ENCODE data around the gene DSG1.
"Not testable (repeated sequence)": the region's sequence is repeated elsewhere in the genome, so short reads cannot be mapped to it uniquely, and the experiment has no call there.

The DSG1 gene

DNA sequence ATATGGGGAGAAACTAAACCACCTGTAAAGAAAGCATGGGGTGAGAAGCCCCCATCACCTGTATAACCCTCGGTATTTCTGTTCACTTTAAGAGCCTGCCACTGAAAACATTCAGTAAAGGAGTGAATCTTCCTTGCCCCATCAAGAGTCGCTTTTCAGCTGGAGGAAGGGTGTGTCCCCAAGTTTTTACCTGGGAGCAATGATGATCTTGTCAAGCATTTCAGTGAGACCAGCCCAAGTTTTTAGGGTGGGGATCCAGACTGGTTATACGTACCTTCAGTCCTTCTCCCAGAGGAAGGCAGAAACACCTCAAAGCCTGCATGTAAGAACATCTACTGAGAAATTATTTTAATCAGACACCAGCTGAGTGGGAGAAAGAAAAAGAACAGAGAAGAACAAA is at the start of gene DSG1:
Gene DSG1 (plus strand): TSS at position 301 of the 400 bp plus-strand sequence. CDS start 141 bp downstream, outside the sequence.
- no peak for DNase-seq

DNA sequence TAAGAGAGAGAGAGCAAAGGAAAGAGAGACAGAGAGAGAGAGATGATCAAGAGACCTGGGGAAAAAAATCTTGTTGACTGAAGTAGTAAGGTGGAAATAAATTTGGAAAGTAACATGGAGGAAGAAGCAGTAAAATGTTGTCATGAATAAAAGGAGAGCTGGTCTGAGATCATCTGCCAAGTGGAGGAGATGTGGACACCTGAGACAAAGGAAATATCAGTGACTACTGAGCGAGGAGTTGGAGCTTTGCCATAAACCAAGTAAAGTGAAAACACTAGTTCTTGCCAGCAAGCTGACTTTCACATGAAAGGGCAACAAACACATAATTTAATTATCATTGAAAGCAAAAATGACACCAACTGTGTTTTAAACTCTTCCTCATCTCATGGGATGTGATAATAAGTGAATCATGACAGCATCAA is 49.0 kb upstream of the DSG1 start:
- no peak for DNase-seq

DNA sequence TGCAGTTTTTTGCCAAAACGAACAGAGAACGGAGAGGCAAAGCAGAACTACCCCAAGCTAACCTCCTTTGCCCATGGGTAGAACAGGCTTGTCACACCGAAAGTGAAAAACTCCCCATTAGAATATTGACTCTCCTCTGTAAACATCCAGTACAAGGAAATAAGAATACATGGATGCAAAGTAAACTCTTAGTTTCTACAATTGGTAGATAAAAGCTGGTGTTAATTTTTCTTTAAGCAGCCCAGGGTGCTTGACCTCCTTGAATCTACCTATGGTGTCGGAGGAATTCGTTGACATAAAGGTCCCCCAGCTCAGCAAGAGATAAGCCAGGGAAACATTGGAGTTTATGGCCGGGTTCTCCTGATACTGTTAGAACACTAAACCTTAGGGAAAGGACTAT is 48.4 kb upstream of the DSG1 start:
- no peak for DNase-seq

DNA sequence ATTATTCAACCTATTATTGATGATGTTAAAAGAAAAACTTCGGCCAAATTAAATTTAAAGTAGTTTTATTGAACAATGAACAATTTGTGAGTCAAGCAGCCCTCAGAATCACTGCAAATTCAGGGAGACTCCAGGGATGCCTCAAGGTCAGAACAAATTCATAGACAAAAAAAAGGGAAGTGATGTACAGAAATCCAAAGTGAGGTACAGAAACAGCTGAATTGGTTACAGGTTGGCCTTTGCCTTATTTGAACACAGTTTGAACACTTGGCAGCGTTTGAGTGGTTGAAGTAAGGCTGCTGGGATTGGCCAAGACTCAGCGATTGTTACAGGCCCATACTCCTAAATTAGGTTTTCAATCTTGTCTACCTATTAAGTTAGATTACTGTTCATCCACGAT is 47.4 kb upstream of the DSG1 start:
- no peak for DNase-seq

- DNase-seq = no peak
These were observed 44.0 kb upstream of the DSG1 start for GRCh38 chr18:31273812-31274527.

DNA sequence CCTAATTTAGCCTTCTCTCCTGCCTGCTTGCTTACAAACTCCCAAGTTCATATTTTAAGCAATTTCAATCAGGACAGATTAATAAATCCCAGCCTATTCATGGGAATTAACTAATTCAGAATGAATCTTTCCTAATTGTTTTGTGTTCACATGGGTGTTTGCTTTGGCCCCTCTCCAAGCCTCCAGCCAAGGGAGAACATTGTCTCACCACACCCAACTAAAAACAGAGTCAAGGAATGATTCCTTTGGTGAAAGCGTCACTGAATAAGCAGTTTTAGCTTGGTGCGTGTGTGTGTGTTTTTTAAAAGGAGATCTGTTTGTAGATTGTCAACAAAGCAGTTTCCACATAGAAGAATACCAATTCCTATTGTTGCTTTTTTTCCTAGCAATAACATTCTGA is 43.0 kb upstream of the DSG1 start:
- DNase-seq = no peak

GRCh38 chr18:31275722-31276463 is 42.1 kb upstream of the DSG1 start:
- DNase-seq = peak; percentile 91 to 95

GRCh38 chr18:31278609-31279071 is 39.3 kb upstream of the DSG1 start:
- no peak for DNase-seq

DNA sequence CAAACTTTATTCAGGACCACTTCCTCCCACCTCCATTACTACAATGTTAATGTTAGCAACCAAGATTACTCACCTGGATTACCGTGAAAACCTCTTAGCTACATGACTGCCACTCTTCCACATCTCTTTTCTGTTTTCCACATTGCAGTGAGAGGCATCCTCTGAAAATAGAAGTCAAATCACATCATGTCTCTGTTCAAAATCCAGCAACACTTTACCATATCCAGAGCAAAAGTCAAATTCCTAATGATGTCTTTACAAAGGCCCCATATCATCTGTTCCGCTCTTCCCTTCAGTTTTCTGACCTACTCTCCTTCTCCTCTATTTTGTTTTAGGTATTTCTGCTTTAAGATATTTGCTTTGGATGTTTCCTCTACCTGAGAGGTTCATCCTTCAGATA is 37.5 kb upstream of the DSG1 start:
- no peak for DNase-seq

DNA sequence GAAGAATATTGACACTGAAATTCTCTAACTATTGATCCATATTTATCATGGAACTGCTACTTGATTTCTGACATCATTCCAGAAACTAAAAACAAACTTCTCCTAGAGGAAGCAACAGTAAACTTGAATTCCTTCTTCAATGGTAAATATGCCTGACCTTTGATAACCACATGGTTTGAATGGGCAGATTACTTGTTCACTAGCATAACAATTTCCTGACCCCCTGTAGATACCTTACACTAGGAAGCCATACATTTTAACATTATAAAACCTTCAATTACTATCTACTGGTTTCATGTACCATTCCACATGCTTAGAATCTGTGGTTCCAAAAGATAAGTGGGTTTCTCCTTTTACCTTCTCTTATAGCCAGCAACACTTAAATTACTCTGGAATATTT is 36.5 kb upstream of the DSG1 start:
- DNase-seq = no peak

DNA sequence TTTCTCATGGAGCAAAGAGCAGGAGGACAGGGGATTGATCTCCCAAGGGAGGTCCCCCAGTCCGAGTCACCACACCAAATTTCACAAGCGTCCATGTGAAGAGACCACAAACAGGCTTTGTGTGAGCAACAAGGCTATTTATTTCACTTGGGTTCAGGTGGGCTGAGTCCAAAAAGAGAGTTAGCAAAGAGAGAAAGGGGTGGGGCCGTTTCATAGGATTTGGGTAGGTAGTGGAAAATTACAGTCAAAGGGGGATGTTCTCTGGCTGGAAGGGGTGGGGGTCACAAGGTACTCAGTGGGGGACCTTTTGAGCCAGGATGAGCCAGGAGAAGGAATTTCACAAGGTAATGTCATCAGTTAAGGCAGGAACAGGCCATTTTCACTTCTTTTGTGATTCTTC is 28.5 kb upstream of the DSG1 start:
- DNase-seq = not testable (repeated sequence)

- no peak for DNase-seq
These were observed 26.3 kb upstream of the DSG1 start for GRCh38 chr18:31291688-31292087.

DNA sequence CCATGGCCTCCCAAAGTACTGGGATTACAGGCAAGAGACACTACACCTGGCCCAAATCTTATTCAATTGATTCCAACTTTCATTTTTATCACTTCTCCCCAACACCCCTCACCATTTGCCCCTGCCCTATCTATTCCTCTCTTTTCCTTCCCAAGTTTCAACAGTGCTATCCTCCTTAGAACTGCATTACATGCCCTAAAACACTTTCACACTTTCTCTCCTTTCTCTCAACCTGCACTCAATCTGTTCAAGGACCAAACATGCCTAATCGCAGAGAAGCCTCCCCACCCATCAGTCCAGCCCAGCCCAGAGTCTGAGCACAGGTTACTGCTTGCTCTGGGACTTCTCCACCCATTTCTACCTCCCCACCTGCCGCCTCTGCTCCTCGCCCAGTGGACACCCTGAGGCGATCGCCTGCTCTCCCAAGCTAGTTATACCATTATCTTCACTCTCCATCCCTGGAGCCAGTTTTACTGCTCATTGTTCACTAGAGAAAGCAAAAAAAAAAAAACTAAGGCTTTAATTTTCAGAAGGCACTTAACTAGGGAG is 23.7 kb upstream of the DSG1 start:
- DNase-seq = no peak

DNA sequence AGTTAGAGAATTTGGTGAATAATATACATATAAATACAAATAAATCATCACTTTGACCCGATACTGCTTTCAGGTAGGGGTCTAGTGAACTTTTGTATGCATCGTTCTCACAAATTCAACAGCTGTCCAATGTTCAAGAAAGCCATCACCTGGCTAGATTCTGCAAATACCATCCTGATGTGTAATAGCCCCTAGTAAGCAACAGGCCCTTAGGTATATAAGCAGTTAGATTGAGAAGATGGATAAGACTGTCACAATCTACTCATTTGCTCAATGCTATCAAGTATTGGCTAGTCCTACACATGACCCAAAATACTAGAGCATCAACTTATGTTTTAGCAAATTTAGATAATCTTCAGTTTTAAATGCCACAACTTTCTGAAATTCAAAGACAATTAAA is 20.7 kb upstream of the DSG1 start:
- no peak for DNase-seq

GRCh38 chr18:31301201-31301655 is 16.7 kb upstream of the DSG1 start:
- no peak for DNase-seq

GRCh38 chr18:31302991-31303390 is 15.0 kb upstream of the DSG1 start:
- no peak for DNase-seq

GRCh38 chr18:31303771-31304170 is 14.2 kb upstream of the DSG1 start:
- DNase-seq = no peak

- no peak for DNase-seq
These were observed 8.8 kb upstream of the DSG1 start for GRCh38 chr18:31309115-31309514.

DNA sequence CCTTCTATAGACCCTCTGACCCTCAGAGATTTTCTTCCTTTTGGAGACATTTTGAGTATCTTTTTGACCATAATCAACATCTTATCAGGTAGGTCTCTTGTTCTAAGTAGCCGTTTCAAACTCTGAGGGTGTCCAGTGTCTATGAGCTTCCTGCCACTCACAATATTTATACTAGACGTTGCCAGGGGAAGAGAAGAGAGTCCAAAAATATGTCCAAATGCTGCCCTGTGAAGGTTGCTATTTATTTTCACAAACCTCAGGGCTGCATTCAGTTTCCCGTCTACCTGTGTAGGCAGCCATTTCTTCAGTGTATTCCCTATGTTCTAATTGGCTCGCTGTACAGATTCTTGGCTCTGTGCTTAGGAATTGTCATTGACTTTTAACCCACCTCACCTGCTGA is 986 bp upstream of the DSG1 start:
- DNase-seq = no peak

DNA sequence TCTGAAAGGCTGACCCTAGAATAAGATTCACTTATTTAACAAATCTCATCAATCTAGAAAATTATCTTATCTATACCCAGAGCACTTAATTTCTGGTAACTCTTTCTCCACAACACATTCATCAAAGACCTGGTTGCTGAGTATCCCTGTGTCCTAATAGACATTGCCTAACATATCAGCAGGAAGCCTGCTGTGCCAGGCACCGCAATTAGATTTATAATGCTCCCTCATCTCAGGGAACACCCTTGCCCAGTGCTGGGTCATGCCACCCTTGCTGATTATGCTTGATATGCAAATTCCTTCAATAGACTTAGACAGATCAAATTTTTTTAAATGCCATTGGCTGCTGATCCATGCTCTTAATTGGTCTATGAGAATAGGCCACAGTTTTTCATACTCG is 3.8 kb downstream of the DSG1 start:
- DNase-seq = no peak

DNA sequence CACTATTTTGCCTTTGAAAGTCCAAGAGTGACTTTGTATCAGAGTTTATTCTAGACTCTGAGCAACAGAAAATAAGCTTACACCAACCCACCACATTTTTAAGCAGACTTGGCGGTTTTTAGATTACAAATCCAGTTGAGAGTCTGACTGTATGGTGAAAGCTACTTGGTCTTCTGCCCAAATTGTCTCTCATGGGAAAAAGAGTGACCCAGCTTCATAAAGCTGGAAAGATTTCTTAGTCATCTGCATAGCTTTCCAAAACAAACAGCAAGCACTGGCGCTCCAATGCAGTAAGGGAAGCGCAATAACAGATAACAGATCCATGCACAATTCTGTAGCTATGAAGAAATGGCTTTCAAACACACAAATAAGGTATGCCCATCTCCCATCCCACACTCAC is 7.1 kb downstream of the DSG1 start:
- DNase-seq = no peak

DNA sequence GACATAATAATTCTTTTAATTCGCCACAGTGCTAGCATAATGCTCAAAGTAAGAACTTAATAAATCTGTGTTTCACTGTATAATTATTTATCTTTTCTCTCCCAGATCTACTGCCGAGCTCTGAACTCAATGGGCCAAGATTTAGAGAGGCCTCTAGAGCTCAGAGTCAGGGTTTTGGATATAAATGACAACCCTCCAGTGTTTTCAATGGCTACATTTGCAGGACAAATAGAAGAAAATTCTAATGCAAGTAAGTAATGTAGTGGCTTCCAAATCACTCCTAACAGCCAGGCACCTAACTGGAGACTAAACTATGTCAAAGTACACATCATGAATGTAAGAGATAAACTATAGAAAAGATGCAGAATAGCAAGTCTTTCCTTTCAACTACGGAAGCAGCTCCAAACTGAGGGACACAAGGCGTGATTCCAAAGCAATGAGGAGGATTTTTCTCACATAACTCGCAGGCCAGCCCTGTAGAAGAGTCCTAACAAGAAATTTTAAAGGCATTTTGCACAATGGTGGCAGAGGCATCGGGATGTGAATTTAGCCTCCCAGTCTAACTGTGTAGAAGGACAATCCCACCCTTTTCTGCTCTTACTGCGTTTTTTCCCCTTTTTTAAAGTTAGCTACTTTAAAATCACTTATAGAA is 12.0 kb downstream of the DSG1 start:
- no peak for DNase-seq

DNA sequence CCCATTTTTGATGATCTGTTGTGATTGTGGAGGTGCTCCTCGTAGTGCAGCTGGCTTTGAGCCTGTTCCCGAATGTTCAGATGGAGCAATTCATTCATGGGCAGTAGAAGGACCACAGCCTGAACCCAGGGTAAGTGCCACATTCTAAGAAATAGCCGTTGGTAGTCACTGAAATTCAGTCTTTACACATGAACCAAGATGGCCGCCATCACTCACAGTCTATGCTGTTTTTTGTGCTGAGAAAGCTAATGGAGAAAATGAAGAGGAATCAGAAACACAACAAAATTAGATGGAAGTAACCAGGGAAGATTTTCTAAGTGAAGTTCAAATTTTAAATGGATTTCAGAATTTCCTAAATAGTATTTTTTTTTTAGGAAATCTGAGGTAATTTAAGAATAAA is 25.5 kb downstream of the DSG1 start:
- DNase-seq = no peak

DNA sequence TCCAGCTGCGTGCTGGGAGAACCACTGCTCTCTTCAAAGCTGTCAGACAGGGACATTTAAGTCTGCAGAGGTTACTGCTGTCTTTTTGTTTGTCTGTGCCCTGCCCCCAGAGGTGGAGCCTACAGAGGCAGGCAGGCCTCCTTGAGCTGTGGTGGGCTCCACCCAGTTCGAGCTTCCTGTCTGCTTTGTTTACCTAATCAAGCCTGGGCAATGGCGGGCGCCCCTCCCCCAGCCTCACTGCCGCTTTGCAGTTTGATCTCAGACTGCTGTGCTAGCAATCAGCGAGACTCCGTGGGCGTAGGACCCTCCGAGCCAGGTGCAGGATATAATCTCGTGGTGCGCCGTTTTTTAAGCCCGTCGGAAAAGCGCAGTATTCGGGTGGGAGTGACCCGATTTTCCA is 35.4 kb downstream of the DSG1 start:
- not testable (repeated sequence) for DNase-seq

Data from Kasumi-1 (cell line).